ENCODE data around the gene INSIG1. TPM values are rescaled to one million over a fixed set of nuclear protein-coding genes. Genes with fewer than 3 reads are reported as not detected.

INSIG1 gene
- total RNA-seq, 1 experiment from 2014 or later: 53.4 TPM

- no peak for TF ChIP-seq CTCF (conservative IDR thresholded peaks at IDR 0.05; ENCODE audit: low read depth, low read length)
- no peak for TF ChIP-seq EZH2 (IDR thresholded peaks at IDR 0.05; ENCODE audit: borderline replicate concordance, low read depth, low read length, poor library complexity, severe bottlenecking)
- Histone ChIP-seq H3K9me3 (ENCODE audit: low read depth, low read length, poor library complexity, severe bottlenecking) (no peaks in the 10 kb centered on the region), H3K4me3 (ENCODE audit: low read depth, low read length, poor library complexity, severe bottlenecking) (no peak overlapping the region), H3K27ac (ENCODE audit: low read depth, low read length, poor library complexity, severe bottlenecking) (no peak overlapping the region), H3K36me3 (ENCODE audit: insufficient read depth, low read length, poor library complexity, severe bottlenecking) (peaks cover 24% of the 10 kb centered on the region), H3K4me1 (ENCODE audit: insufficient read depth, low read length, poor library complexity, severe bottlenecking) (no peaks in the 10 kb centered on the region), H3K27me3 (replicated peaks; ENCODE audit: insufficient read depth, low read depth, low read length, poor library complexity) (no peaks in the 10 kb centered on the region)
- no TSS peak for BruUV-seq (replicated peaks)
- intact Hi-C loops (cut with micrococcal nuclease; ENCODE audit: unreplicated experiment): no loop called here
- no peak for DNase-seq (ENCODE audit: low spot score)
- CTCF ChIA-PET: no interaction called here
- POLR2A ChIA-PET (ENCODE audit: low non-redundant PET): no interaction called here
These were observed 15.4 kb downstream of the INSIG1 start for GRCh38 chr7:155313096-155313495.

- ChIA-PET CTCF (no interaction called here), POLR2A (ENCODE audit: low non-redundant PET) (no interaction called here)
- BruUV-seq (replicated peaks): no TSS peak
- no peak for DNase-seq (ENCODE audit: low spot score)
- intact Hi-C loops (cut with micrococcal nuclease; ENCODE audit: unreplicated experiment): no loop called here
- Histone ChIP-seq H3K4me1 (ENCODE audit: insufficient read depth, low read length, poor library complexity, severe bottlenecking) (no peaks in the 10 kb centered on the region), H3K4me3 (ENCODE audit: low read depth, low read length, poor library complexity, severe bottlenecking) (no peak overlapping the region), H3K27me3 (replicated peaks; ENCODE audit: insufficient read depth, low read depth, low read length, poor library complexity) (peaks cover 16% of the 10 kb centered on the region), H3K36me3 (ENCODE audit: insufficient read depth, low read length, poor library complexity, severe bottlenecking) (no peaks in the 10 kb centered on the region), H3K27ac (ENCODE audit: low read depth, low read length, poor library complexity, severe bottlenecking) (no peak overlapping the region), H3K9me3 (ENCODE audit: low read depth, low read length, poor library complexity, severe bottlenecking) (no peaks in the 10 kb centered on the region)
- TF ChIP-seq CTCF (conservative IDR thresholded peaks at IDR 0.05; ENCODE audit: low read depth, low read length) (no peak), EZH2 (IDR thresholded peaks at IDR 0.05; ENCODE audit: borderline replicate concordance, low read depth, low read length, poor library complexity, severe bottlenecking) (no peak)
These were observed 18.3 kb downstream of the INSIG1 start for GRCh38 chr7:155315977-155316376.

- H3K27me3 ChIP-seq (replicated peaks; ENCODE audit: insufficient read depth, low read depth, low read length, poor library complexity): peaks cover 16% of the 10 kb centered on the region
- H3K4me3 ChIP-seq (ENCODE audit: low read depth, low read length, poor library complexity, severe bottlenecking): no peak overlapping the region
- TF ChIP-seq CTCF (conservative IDR thresholded peaks at IDR 0.05; ENCODE audit: low read depth, low read length) (no peak), EZH2 (IDR thresholded peaks at IDR 0.05; ENCODE audit: borderline replicate concordance, low read depth, low read length, poor library complexity, severe bottlenecking) (no peak)
- H3K27ac ChIP-seq (ENCODE audit: low read depth, low read length, poor library complexity, severe bottlenecking): no peak overlapping the region
- no peaks in the 10 kb centered on the region for H3K9me3 ChIP-seq (ENCODE audit: low read depth, low read length, poor library complexity, severe bottlenecking)
- no peaks in the 10 kb centered on the region for H3K4me1 ChIP-seq (ENCODE audit: insufficient read depth, low read length, poor library complexity, severe bottlenecking)
- no peaks in the 10 kb centered on the region for H3K36me3 ChIP-seq (ENCODE audit: insufficient read depth, low read length, poor library complexity, severe bottlenecking)
- intact Hi-C loops (cut with micrococcal nuclease; ENCODE audit: unreplicated experiment): no loop called here
- no TSS peak for BruUV-seq (replicated peaks)
- POLR2A ChIA-PET (ENCODE audit: low non-redundant PET): no interaction called here
- CTCF ChIA-PET: no interaction called here
- DNase-seq (ENCODE audit: low spot score): no peak
These were observed 18.9 kb downstream of the INSIG1 start for GRCh38 chr7:155316427-155317113.
